GM23248 (cell line): ENCODE data around the gene DDX47. TPM values are rescaled to one million over a fixed set of nuclear protein-coding genes. Genes with fewer than 3 reads are reported as not detected.
"Not testable (repeated sequence)": the region's sequence is repeated elsewhere in the genome, so short reads cannot be mapped to it uniquely, and the experiment has no call there.

Experiments
- DNase-seq: peaks from one replicate; pipeline ENCODE4 v3.0.0-alpha.2; 2015
- H2AFZ ChIP-seq: fragments of 200-600 bp; sonication (generic); 2 replicates; pipeline ENCODE4 v1.6.1; 2016; ENCODE audit warnings: antibody characterized with exemption
- H3F3A ChIP-seq: fragments of 200-600 bp; sonication (generic); 2 replicates; pipeline ENCODE4 v1.6.1; 2016; ENCODE audit warnings: mild to moderate bottlenecking, antibody characterized with exemption, mixed run types; ENCODE audit not compliant: insufficient read depth
- H3K27ac ChIP-seq: fragments of 200-600 bp; sonication (generic); 2 replicates; pipeline ENCODE4 v1.5.1; 2016; ENCODE audit warnings: mild to moderate bottlenecking
- H3K27me3 ChIP-seq: fragments of 200-600 bp; sonication (generic); replicated peaks from 2 replicates; pipeline ENCODE4 v1.6.1; 2016; ENCODE audit warnings: mild to moderate bottlenecking; ENCODE audit not compliant: insufficient read depth
- H3K36me3 ChIP-seq: fragments of 200-600 bp; sonication (generic); 2 replicates; pipeline ENCODE4 v1.6.1; 2016; ENCODE audit warnings: low read depth, mild to moderate bottlenecking
- H3K4me1 ChIP-seq: fragments of 200-600 bp; sonication (generic); 2 replicates; pipeline ENCODE4 v1.6.1; 2016; ENCODE audit warnings: mild to moderate bottlenecking; ENCODE audit not compliant: insufficient read depth
- H3K4me2 ChIP-seq: fragments of 200-600 bp; sonication (generic); one replicate; pipeline ENCODE4 v1.6.1; 2016; ENCODE audit warnings: mild to moderate bottlenecking; ENCODE audit not compliant: unreplicated experiment
- H3K4me3 ChIP-seq: fragments of 200-600 bp; sonication (generic); 2 replicates; pipeline ENCODE4 v1.5.1; 2016; ENCODE audit warnings: mild to moderate bottlenecking
- H3K79me2 ChIP-seq: fragments of 200-600 bp; sonication (generic); 2 replicates; pipeline ENCODE4 v1.6.1; 2016; ENCODE audit warnings: mild to moderate bottlenecking; ENCODE audit not compliant: insufficient read depth
- H3K9ac ChIP-seq: fragments of 200-600 bp; sonication (generic); 2 replicates; pipeline ENCODE4 v1.6.1; 2016; ENCODE audit warnings: mild to moderate bottlenecking
- H3K9me2 ChIP-seq: fragments of 200-600 bp; sonication (generic); 2 replicates; pipeline ENCODE4 v1.6.1; 2016; ENCODE audit warnings: mixed run types, mild to moderate bottlenecking, moderate library complexity; ENCODE audit not compliant: insufficient read depth
- H3K9me3 ChIP-seq: fragments of 200-600 bp; sonication (generic); one replicate; pipeline ENCODE4 v1.6.1; 2017; ENCODE audit warnings: low read depth
- H4K20me1 ChIP-seq: fragments of 200-600 bp; sonication (generic); 2 replicates; pipeline ENCODE4 v1.6.0; 2016; ENCODE audit not compliant: insufficient read depth
- EZH2 ChIP-seq: fragments of 200-600 bp; sonication (generic); IDR thresholded peaks from 2 replicates; pipeline ENCODE4 v1.6.1; 2018; ENCODE audit warnings: antibody characterized with exemption, mild to moderate bottlenecking; ENCODE audit not compliant: insufficient read depth, poor library complexity, severe bottlenecking
- EZH2phosphoT487 ChIP-seq: fragments of 200-600 bp; sonication (generic); IDR thresholded peaks from 2 replicates; pipeline ENCODE4 v1.6.1; 2018; ENCODE audit warnings: antibody characterized with exemption, moderate library complexity, mild to moderate bottlenecking, low read depth; ENCODE audit not compliant: insufficient read depth
- WGBS, 2 experiments: methylation state at CpG; one replicate each; pipeline ENCODE4 v1.1.6; 2015 to 2017; ENCODE audit warnings: low lambda C conversion rate in 2 of 2, low coverage in 1 of 2; ENCODE audit errors: missing lambda C conversion rate in 2 of 2; 5-methylcytosine and 5-hydroxymethylcytosine counted together
- in situ Hi-C: fragments of 300-500 bp; cut with MboI; formaldehyde crosslinking; loops from 2 replicates; pipeline ENCODE4 v1.15.0; 2020
- polyA plus RNA-seq: library from polyadenylated mRNA; unstranded; fragments of >200 nt; fragmentation: Nextera tagmentation; extraction: Ambion mirVana; gene quantifications from 2 replicates; pipeline ENCODE4 v1.2.1, GENCODE V29; 2016
- total RNA-seq: library from RNA; depleted of rRNA; stranded (reverse); fragments of >200 nt; shearing (Covaris generic); gene quantifications from 2 replicates; pipeline ENCODE4 v1.2.3, GENCODE V29; 2014

DDX47 gene
- total and polyA plus RNA-seq, 2 experiments from 2014 or later: 119 to 132 TPM

GRCh38 chr12:12819752-12820311 is 6.7 kb downstream of the DDX47 start:
- peak overlapping the region; percentile 63 for H3K9ac ChIP-seq
- TF ChIP-seq EZH2phosphoT487 (peak; percentile 96), EZH2 (no peak)
- DNase-seq: peak; percentile 95
- peak overlapping the region; percentile 94 for H3K27ac ChIP-seq
- H3K27me3 ChIP-seq: no peaks in the 10 kb centered on the region
- H3K36me3 ChIP-seq: peaks cover 72% of the 10 kb centered on the region
- H4K20me1 ChIP-seq: no peaks in the 10 kb centered on the region
- H3K4me3 ChIP-seq: peak overlapping the region; percentile 35
- whole genome bisulfite sequencing, 2 experiments: 0 to 2% methylated on average over 2 of the region's 2 CpGs
- peaks cover 81% of the 10 kb centered on the region for H3K4me1 ChIP-seq
- in situ Hi-C loops: no loop called here
- peaks cover 74% of the 10 kb centered on the region for H3K79me2 ChIP-seq
- H2AFZ ChIP-seq: no peak overlapping the region
- H3K9me3 ChIP-seq: no peaks in the 10 kb centered on the region
- no peaks in the 10 kb centered on the region for H3K9me2 ChIP-seq
- H3F3A ChIP-seq: peaks cover 70% of the 10 kb centered on the region
- H3K4me2 ChIP-seq: peak overlapping the region; percentile 63

DNA sequence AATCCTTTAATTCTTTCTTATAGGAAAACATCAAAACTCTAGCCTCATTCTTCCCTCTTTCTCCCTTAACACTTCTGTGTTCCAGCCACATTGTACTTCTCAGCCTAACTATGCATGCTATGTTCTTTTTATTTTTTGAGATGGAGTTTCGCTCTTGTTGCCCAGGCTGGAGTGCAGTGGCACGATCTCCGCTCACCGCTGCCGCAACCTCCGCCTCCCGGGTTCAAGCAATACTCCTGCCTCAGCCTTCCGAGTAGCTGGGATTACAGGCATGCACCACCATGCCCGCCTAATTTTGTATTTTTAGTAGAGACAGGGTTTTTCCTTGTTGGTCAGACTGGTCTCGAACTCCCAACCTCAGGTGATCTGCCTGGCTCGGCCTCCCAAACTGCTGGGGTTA is 7.2 kb downstream of the DDX47 start:
- H2AFZ ChIP-seq, H3K9me3 ChIP-seq, in situ Hi-C loops, H3K27me3 ChIP-seq, H3K9me2 ChIP-seq, H4K20me1 ChIP-seq, DNase-seq: not testable (repeated sequence)
- Histone ChIP-seq H3K36me3 (peaks cover 69% of the 10 kb centered on the region), H3K79me2 (peaks cover 68% of the 10 kb centered on the region), H3F3A (peaks cover 70% of the 10 kb centered on the region), H3K4me1 (peaks cover 76% of the 10 kb centered on the region), H3K4me3 (peak overlapping the region; percentile 24; the same call in 1 of the 2 replicates), H3K9ac (peak overlapping the region; percentile 49), H3K4me2 (peak overlapping the region; percentile 63), H3K27ac (peak overlapping the region; percentile 94)
- 96 to 97% methylated on average over 11 of the region's 11 CpGs for WGBS, 2 experiments

- 97 to 99% methylated on average over 6 of the region's 6 CpGs for WGBS, 2 experiments
- no peak for DNase-seq
- Histone ChIP-seq H3F3A (peaks cover 59% of the 10 kb centered on the region), H3K4me2 (no peak overlapping the region), H4K20me1 (no peaks in the 10 kb centered on the region), H3K4me1 (peaks cover 61% of the 10 kb centered on the region), H3K27ac (no peak overlapping the region), H3K9me2 (no peaks in the 10 kb centered on the region), H3K9me3 (no peaks in the 10 kb centered on the region), H3K4me3 (no peak overlapping the region), H3K36me3 (peaks cover 70% of the 10 kb centered on the region), H3K79me2 (peaks cover 52% of the 10 kb centered on the region), H3K9ac (no peak overlapping the region), H3K27me3 (no peaks in the 10 kb centered on the region), H2AFZ (no peak overlapping the region)
- TF ChIP-seq EZH2phosphoT487 (no peak), EZH2 (no peak)
- in situ Hi-C loops: no loop called here
Observed at GRCh38 chr12:12821975-12822374, 8.8 kb downstream of the DDX47 start.

GRCh38 chr12:12822886-12823285 is 9.7 kb downstream of the DDX47 start:
- H3K4me1 ChIP-seq: peaks cover 57% of the 10 kb centered on the region
- H3F3A ChIP-seq: peaks cover 50% of the 10 kb centered on the region
- TF ChIP-seq EZH2phosphoT487 (no peak), EZH2 (no peak)
- 87 to 88% methylated on average over 4 of the region's 4 CpGs for WGBS, 2 experiments
- peaks cover 43% of the 10 kb centered on the region for H3K79me2 ChIP-seq
- H3K4me3 ChIP-seq: no peak overlapping the region
- no peaks in the 10 kb centered on the region for H3K9me3 ChIP-seq
- peak overlapping the region; percentile 20 for H3K27ac ChIP-seq
- in situ Hi-C loops: no loop called here
- H3K36me3 ChIP-seq: peaks cover 71% of the 10 kb centered on the region
- H3K27me3 ChIP-seq: no peaks in the 10 kb centered on the region
- H2AFZ ChIP-seq: no peak overlapping the region
- no peak for DNase-seq
- H3K4me2 ChIP-seq: peak overlapping the region; percentile 29
- no peaks in the 10 kb centered on the region for H4K20me1 ChIP-seq
- H3K9me2 ChIP-seq: no peaks in the 10 kb centered on the region
- 0 out of 2 replicates have a peak overlapping the region, but pooled peaks have one; percentile 7 for H3K9ac ChIP-seq
